HG03378 (cell line): ENCODE data around the gene E2F7.

Experiments
- ATAC-seq: cut with Tn5 transposase; IDR thresholded peaks from one replicate; pipeline ENCODE4 v1.9.1; 2021; ENCODE audit warnings: mild to moderate bottlenecking, moderate library complexity; ENCODE audit not compliant: unreplicated experiment

The E2F7 gene

DNA sequence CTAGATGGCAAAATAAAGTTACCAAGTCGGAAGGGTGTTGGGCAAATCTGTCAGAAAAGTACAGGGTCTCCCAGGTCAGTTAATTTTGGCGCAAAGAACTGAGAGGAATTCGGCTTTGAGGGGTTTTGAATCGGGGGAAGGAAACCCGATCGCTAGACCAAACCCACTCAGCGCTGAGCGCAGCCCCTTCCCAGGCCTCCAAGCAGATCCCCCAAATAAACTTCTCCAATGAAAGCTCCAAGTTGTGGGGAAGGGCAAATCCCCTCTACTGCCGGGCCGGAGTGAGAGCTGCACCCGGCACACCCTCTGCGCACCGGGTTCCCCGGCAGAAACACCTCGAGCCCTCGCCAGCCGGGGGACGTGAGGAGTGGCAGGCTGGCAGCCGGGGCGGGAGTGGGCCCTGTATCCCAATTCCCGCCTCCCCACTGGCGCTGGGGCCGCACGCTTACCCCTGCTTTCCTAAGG lies 441 bp downstream of the E2F7 start:
- no peak for ATAC-seq

DNA sequence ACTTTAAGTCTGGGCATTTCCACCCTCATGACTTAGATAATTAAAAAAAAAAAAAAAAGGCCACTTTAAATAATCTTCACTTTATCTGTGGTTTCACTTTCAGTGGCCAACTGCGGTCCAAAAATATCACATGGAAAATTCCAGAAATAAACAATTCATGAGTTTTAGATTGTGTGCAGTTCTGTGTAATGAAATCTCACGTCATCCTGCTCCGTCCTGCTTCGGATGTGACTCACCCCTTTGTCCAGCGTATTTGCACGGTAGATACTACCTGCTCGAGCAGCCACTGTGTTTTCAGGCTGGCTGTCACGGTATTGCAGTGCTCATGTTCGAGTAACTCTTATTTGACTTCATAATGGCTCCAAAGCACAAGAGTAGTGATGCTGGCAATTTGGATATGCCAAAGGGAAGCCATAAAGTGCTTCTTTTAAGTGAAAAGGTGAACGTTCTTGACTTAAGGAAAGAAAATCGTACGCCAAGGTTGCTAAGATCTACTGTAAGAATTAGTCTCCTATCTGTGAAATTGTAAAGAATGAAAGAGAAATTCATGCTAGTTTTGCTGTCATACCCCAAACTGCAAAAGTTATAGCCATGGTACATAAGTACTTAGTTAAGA lies 2.4 kb downstream of the E2F7 start:
- ATAC-seq, result peak; percentile 40

DNA sequence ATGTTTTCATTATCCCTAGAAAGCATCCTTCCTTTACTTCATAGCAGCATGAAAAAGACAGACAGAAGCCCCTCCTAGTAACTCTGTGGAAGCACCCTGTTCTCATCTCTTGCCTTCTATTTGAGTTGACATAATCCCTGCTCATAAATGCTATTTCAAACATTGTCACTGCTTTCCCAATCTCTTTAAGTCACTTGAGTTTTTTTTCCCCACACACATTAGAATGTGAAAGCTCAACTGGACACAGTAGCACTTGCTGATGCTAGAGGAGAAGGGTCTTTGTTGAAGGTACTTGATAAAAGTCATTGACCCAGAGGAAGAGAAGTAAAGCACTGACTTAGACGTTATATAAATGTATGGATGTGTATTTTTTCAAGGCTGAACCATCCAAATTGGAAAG lies 3.0 kb downstream of the E2F7 start:
- no peak for ATAC-seq

DNA sequence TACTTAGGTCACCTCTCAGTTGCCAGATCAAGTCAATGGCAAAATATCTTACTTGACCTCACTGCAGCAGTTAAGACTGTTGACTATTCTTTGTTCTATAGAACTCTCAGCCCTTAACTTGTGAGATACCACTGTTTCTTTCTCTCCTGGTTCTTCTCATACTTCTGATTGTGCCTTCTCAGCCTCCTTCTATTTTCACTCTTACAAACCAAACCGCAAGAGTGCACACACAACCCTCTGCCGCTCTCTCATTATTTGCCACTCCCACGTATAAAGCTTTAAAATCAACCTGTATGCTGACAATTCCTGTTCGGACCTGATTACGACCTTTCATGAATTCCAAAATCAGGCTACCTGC lies 4.5 kb downstream of the E2F7 start:
- ATAC-seq, result peak; percentile 37

DNA sequence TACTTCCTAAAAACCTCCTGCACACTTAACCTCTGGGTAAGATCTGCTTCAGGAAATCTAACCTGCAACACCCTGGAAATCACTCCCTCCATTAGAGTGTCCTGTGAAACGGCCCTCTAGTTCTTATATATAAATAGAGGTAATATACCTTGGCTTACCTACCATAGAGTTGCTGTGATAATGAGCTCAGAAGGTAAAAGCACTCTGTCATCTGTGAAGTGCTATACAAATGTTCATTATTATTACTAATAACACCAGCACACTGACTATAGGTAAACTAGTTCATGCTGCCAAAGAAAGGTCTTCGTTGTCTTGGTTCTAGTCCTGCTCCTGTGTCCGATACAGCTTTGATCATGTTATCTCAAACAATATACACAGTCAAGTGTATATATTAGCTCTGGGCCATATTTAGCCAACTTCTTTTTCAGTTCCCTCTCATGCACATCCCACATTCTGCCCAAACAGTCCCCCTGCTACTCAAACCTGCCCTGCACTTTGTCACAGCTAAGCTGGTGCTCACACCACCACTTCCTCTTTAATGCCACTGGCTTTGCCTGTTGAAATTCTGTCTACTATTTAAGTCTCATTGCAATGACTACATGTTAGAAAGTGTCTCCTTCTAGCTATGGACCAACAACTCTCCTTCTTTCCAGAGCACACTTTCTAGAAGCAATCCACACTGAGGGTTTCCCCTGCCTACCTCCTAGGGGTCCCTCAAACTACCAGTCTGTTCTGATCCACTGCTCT lies 5.1 kb downstream of the E2F7 start:
- ATAC-seq, result peak; percentile 81

DNA sequence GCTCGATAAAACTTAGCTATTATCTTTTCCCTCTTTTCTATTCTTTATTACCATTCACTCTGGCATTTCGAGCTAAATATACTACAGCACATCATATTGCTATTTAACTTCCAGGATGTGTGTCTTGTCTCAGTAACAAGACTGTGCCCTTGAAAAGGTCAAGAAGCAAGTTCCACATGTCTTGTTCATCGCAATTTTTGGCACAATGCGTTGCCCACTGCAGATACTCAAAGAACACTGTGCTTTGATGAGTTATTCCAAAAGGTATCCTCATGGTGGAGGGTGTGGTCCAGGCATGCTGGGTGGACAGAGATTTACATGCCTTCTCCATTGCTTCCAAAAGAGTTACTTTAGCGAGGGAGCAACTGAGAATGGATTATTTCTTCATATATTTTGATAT lies 6.6 kb downstream of the E2F7 start:
- no peak for ATAC-seq

DNA sequence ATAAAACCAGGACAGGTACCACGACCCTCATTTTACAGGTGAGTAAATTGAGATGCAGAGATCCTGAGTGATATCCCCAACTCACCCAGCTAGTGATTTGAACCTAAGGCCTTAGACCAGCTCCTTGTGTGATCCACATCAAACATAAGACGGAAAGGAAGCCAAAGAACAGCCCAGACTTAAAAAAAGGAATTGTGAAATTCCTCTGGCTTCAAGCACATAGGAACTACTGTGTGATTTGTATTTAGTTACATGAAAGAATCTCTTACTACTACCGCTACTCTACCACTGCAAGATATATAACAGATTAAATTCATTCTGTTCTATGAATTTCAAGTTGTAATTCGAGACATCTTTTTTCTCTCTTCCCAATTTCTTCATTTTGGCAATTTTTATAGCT lies 10.5 kb downstream of the E2F7 start:
- ATAC-seq, result no peak

DNA sequence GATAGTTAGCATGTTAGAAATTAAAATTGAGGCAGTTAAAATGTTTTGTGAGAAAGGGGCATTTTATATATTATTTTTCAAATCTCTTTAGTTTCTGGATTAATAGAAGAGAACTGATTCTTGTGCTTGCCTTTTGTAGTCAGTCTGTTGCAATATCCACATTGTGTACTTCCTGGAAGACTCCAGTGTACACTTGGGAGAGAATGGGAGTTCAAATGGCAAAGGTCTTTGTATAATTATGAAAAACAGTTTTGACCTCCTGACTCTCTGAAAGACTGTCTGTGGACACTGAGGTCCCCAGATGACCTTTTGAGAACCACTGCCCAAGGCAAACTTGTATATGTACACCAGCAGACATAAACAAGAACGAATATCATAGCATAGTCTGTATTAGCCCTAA lies 12.1 kb downstream of the E2F7 start:
- ATAC-seq, result no peak

DNA sequence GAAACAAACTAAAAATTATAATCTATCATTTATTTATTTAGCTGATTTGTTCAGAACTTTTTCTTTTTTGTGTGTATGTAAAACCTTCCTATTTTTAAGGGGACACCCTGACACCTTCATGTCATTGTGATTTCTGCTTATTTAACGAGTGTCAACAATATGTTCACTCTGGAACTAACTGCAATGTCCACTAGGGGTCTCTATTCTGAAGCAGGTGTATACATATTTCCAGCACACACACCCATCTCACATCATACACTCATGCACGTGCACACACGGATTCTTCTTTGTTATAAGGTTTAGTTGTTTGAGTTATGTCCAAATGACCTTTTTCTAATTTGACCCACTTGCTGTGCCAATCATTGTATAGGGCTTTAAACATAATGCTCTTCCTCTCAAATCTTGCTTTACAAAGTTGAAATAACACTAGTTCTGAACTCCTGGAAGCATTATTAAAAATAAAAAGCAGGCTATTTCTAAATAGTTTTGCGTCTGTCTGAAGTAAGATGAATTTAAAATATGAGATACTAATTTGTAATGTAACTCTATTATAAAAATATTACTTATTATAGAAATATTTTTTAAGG lies 15.5 kb downstream of the E2F7 start:
- ATAC-seq, result peak; percentile 99

DNA sequence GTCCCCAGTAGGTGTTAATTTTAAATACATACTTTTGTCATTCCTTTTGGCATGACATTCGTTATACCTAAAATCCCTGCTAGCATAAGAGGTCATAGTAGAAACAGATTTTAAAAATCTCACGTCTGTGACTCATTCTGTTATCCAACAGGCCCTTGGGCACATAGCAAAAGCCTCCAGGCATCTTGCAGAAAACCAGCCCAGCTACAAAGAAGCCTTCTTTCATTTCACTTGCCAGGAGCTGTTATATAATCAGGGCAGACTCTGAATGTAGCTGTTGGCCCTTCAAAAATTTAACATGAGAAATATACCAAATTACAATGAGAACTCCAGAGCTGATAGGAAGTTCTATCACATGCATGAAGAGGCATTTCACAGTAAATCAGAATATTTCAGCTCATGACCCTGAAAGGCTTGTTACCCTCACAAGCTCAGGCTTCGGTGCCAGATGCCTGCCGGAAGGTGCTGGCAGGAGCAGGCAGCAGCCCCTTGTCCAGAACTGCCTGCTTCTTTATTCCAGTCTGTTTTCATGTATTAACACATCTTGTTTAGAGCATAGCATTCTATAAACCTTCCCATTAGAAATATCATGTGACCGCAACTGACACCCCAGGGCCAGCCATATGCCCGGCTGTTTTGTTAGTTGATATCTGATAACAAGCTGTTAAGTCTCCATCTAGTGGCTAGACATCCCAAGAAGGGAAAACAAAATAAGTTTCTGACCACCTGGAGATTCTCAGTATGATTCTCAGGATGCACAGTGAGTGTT lies 17.8 kb downstream of the E2F7 start:
- ATAC-seq, result no peak

DNA sequence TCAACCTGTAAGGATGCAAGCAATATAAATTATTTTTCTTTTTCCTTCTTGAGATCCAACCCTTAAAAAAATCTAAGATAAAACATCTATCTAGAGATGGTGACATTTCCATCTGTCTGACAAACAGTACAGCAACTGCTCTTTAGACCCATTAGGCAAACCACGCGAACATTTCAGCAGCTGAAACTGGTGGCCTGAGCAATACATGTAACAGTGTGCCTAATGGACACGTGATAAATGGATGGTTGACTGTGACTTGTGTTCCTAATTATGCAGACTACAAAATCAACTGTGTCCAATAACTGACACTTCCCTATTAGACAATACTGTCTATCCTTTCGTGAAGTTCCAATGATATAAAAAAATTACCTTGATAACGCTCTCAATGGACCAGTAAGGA lies 18.9 kb downstream of the E2F7 start:
- no peak for ATAC-seq

DNA sequence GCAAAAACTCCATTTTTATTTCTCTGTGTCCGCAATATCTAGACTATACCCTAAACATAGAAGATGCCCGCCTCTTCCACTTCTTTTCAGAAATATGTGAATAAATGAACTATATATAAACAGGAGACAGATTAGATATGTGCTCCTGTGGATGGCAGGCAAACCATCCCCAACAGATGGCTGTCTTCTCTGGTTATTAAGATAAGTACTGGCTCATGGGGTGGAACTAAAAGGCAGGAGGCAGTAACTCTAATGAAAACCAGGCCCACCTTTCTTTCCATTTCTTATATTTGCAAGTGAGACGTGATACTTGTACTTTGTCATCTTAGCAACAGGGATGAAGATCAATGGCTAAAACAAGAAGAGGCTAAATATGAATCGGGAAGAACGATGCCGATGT lies 20.2 kb downstream of the E2F7 start:
- no peak for ATAC-seq

DNA sequence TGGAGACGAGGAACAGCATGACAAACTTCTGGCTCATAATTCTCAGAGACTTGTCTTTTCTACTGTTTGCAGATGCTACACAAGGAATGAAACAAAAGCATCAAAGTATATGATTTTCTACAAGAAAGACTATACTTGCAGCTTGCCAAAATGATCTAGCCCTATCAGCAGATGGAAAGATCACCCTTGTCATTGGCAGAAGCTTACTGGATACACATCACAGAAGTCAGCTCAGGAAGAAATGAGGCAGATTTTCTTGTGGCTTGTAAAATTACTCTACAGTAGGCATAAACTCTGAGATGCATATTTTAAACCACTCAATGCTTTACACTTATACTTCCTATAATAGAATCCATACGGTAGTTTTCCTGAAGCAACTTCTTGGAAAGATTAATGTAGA lies 20.6 kb downstream of the E2F7 start:
- ATAC-seq, result no peak

DNA sequence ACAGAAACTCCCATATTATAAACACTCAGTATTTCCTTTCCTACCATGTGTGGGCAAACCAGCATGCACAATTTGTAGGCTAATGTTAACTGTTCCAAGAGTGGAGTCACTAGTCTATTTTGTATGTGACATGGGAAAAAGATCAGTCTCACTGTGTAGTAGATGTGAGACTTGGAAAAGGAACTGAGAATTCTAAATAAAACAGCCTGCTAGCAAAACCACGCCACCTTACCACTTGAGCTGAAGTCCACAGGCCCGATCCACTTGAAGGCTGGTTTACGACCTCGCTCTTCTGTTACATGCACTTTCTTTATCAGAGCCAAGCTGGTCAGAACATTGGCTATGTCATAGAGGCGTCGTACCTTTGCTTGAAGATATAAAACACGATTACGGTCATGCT lies 22.5 kb downstream of the E2F7 start:
- no peak for ATAC-seq

DNA sequence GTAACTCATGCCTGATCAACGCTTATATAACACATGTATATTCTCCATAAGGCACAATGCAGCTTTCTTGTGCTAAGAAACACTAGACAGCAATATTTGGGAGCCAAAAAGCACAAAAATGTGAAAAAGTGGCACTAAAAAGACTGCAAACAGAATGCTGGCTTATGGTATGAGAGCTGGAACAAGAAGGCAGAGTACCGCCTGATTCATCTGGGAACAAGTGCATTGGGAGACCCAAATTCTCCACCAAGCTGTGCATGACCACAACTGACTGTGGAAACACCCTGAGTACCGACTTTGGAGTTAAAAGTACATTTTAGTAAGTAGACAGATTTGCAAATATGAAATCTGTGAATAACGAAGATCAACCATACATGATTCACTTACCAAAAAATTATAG lies 25.1 kb downstream of the E2F7 start:
- ATAC-seq, result no peak

DNA sequence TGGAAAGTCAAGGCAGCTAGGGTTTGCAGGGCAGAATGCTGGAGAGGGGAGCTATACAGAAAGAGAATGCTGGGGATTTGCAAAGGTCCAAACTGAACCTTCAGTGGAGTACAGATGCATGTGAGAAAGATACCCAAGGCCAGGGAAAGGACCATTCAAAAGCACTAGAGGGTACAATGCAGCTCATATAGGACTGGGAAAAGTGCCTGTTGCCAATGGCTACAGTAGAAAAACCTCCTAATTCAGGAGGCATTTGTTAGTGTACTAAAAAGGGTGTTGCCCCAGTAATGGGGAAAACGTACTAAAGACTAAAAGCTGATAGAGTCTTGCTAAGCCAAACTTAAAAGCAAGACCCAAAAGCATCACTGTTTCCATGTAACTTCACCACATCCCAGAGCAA lies 30.1 kb downstream of the E2F7 start:
- ATAC-seq, result no peak

DNA sequence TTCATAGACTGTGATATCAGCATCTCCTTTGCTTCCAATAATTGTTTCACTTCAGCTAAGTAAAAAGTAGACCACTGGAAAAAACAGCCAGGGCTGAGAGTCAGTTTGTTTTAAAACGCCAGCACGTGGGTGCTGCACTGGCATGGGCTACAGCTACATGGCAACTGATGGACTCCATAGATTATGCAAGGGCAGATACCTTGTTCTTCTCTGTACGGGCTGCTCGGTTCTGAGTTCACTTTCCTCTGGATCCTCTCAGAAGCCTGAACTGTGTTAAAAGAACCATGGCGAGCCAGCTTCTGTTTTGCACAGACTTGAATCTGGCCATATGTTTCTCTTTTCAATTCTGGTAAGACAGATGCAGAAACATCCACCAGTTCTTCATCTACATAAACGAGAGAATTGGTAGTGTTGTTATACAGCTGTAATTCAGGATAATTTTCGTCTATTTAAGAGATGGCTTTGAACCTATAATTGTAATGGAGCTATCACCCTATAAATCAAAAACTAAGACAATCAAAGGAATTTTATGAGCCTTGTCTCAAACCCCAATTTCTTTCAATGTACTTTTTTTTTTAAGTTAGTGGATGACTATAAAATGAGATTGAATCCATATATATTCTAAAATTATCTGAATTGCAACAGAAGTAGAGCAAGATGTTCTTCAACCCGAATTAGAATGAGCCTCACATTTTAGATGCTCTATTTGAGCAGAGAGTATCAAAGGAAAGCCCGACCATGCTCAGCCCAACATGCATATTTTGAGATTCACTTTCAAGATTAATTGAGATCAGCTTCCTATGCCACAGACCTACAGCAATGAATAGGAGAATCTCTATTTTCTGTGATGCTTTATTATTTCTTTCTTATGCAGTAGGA lies 31.5 kb downstream of the E2F7 start:
- ATAC-seq, result no peak

DNA sequence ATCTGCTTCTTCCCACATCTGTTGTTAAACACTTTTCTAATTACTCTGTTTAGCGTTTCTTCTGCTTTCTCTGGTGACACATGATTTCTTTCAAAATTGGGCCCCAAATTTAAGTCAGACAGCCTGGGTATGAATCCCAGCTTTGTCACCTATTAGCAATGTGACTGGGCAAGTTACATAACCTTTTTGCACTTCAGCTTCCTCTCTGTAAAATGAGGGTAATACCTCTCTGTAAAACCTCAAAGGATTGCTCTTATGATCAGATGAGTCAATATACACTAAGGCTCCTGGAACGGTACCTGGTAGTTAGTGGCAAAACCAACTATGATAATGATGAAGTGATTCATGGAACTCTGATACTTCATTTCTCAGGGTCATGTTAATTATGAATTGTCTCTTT lies 33.0 kb downstream of the E2F7 start:
- no peak for ATAC-seq

DNA sequence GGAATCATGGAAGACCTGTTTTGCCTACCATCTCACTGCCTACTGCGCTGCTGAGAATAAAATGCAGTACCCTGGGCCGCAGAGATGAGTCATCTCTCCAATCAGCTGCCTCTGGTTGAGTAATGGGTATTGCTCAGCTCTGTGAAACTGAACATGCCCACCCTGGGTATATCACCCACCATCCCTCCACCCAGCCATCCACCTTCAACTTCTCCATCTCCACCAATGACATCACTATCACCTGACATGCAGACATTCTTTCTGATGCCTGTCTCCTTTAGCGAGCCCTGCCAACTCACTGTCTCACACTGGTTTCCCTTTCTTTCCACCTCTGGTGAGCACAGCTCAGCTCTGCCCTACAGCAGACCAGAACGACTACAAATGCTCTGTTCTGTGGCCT lies 33.6 kb downstream of the E2F7 start:
- ATAC-seq, result no peak

DNA sequence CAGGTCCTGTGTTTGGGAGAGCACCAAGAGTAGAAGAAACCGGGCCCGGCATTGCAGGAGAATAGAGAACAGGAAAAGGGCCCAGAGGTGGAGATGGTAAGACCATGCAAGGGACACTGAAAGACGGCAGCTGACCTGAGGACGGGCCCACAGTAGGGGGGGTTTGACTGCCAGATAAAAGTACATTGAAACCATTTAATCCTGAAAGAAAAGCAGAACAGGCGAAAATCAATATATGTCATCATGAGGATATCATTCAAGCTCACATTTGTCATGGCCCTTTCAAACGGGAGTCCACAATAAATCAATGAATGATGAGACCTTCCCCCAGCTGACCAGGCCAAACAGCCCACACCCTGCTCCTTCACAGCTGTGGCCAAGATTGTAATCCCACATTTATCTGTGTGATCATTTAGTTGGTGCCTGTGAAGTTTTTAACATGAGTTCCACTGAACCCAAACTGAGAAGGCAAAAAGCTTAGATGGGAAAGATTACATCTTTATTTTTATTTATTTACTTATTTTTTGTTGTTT lies 39.5 kb downstream of the E2F7 start:
- no peak for ATAC-seq

DNA sequence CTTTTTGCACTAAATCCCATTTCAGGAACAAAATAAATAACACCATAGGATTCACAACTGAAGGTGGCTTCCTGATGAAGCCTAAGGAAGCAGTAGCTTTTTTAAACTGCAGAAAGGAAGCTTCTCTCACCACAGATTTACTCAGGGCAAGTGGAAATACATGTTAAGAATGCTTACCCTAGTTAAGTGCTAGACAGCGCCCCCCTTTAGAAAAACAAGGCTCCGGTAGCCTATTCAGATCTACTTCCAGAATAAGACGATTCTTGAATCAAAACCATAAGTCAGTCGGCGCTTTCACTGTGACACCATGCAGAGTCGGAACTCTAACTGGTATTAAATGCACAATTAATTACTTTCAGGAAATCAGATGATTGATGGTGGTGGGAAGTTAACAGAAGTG lies 41.9 kb downstream of the E2F7 start:
- no peak for ATAC-seq
